IMR-90 (cell line): Measurements from ENCODE around the gene ZYG11A. TPM values are rescaled to one million over a fixed set of nuclear protein-coding genes. Genes with fewer than 3 reads are reported as not detected.
"Not testable (repeated sequence)": the region's sequence is repeated elsewhere in the genome, so short reads cannot be mapped to it uniquely, and the experiment has no call there.

ENCODE experiments used
- ATAC-seq: fragments of 200-7000 bp; cut with Tn5 transposase; 2 replicates; pipeline ENCODE4 v1.9.1; 2020; ENCODE audit warnings: low read depth, mild to moderate bottlenecking, moderate library complexity
- BruUV-seq: library from RNA; stranded (reverse); fragments of 400-500 nt; replicated peaks from 2 replicates; lab custom pipeline; 2021; lab: Mats Ljungman, UMichigan
- CTCF ChIA-PET: fragments of 300-600 bp; formaldehyde crosslinking; extraction: SDS; loops from one replicate; lab custom pipeline; 2021; ENCODE audit warnings: antibody characterized with exemption; lab: Yijun Ruan, JAX
- POLR2A ChIA-PET: fragments of 300-600 bp; sonication (Branson Sonifier 250); formaldehyde crosslinking; loops from one replicate; lab custom pipeline; 2022; ENCODE audit warnings: antibody characterized with exemption; ENCODE audit not compliant: unreplicated experiment; lab: Charles Lee
- DNase-seq: peaks from one replicate; pipeline ENCODE4 v3.0.0; 2013
- H2AFZ ChIP-seq: replicated peaks from 2 replicates; pipeline ENCODE3; 2013; ENCODE audit warnings: low read length, mild to moderate bottlenecking; ENCODE audit not compliant: poor library complexity
- H2AK5ac ChIP-seq: 2 replicates; pipeline ENCODE4 v1.6.1; 2013; ENCODE audit warnings: low read depth, low read length, inconsistent platforms
- H2AK9ac ChIP-seq: replicated peaks from 2 replicates; pipeline ENCODE3; 2013; ENCODE audit warnings: mild to moderate bottlenecking, low read depth, low read length, moderate library complexity; ENCODE audit not compliant: poor library complexity
- H2BK120ac ChIP-seq: 2 replicates; pipeline ENCODE4 v1.6.1; 2013; ENCODE audit warnings: low read depth, low read length, inconsistent platforms
- H2BK15ac ChIP-seq: 3 replicates; pipeline ENCODE4 v1.6.1; 2013; ENCODE audit warnings: low read depth, low read length, inconsistent platforms
- H2BK20ac ChIP-seq: 2 replicates; pipeline ENCODE4 v1.6.1; 2013; ENCODE audit warnings: low read depth, mild to moderate bottlenecking, inconsistent platforms, low read length, moderate library complexity
- H2BK5ac ChIP-seq: 2 replicates; pipeline ENCODE4 v1.6.1; 2013; ENCODE audit warnings: mild to moderate bottlenecking, low read depth, low read length, inconsistent platforms; ENCODE audit not compliant: poor library complexity, severe bottlenecking
- H3K14ac ChIP-seq: replicated peaks from 2 replicates; pipeline ENCODE4 v1.6.1; 2013; ENCODE audit warnings: low read depth, low read length, inconsistent platforms
- H3K18ac ChIP-seq: 2 replicates; pipeline ENCODE4 v1.6.1; 2013; ENCODE audit warnings: low read depth, low read length, control low read depth
- H3K23ac ChIP-seq: 2 replicates; pipeline ENCODE4 v1.6.1; 2013; ENCODE audit warnings: low read depth, low read length, inconsistent platforms
- H3K27ac ChIP-seq: 2 replicates; pipeline ENCODE4 v1.5.1; 2013; ENCODE audit warnings: mild to moderate bottlenecking, control low read depth, low read length; ENCODE audit not compliant: insufficient read depth
- H3K27me3 ChIP-seq: 2 replicates; pipeline ENCODE4 v1.6.1; 2013; ENCODE audit warnings: low read length; ENCODE audit not compliant: control insufficient read depth, insufficient read depth
- H3K36me3 ChIP-seq: 2 replicates; pipeline ENCODE4 v1.6.1; 2013; ENCODE audit warnings: low read length, mixed read lengths; ENCODE audit not compliant: control insufficient read depth, insufficient read depth
- H3K4ac ChIP-seq: 2 replicates; pipeline ENCODE4 v1.6.1; 2013; ENCODE audit warnings: low read depth, low read length, inconsistent platforms
- H3K4me1 ChIP-seq: 2 replicates; pipeline ENCODE4 v1.6.1; 2013; ENCODE audit warnings: low read length, mixed read lengths; ENCODE audit not compliant: control insufficient read depth, insufficient read depth
- H3K4me2 ChIP-seq: 2 replicates; pipeline ENCODE4 v1.6.1; 2013; ENCODE audit warnings: low read depth, mild to moderate bottlenecking, control low read depth, low read length, moderate library complexity
- H3K4me3 ChIP-seq: 2 replicates; pipeline ENCODE4 v1.5.1; 2013; ENCODE audit warnings: low read depth, mild to moderate bottlenecking, control low read depth, low read length, moderate library complexity; ENCODE audit not compliant: insufficient read depth
- H3K56ac ChIP-seq: 2 replicates; pipeline ENCODE4 v1.6.1; 2013; ENCODE audit warnings: low read length, inconsistent platforms; ENCODE audit not compliant: insufficient read depth; ENCODE audit errors: extremely low read depth
- H3K79me1 ChIP-seq, 2 experiments: 2 replicates each; pipeline ENCODE4 v1.6.1; 2013; ENCODE audit warnings: low read length in 2 of 2, inconsistent platforms in 1 of 2, low read depth in 1 of 2
- H3K9ac ChIP-seq: 2 replicates; pipeline ENCODE4 v1.6.1; 2013; ENCODE audit warnings: low read depth, low read length, control low read depth
- H3K9me1 ChIP-seq: 2 replicates; pipeline ENCODE4 v1.6.1; 2013; ENCODE audit warnings: low read length, inconsistent platforms; ENCODE audit not compliant: insufficient read depth
- H3K9me3 ChIP-seq: 2 replicates; pipeline ENCODE4 v1.6.1; 2013; ENCODE audit warnings: low read length; ENCODE audit not compliant: control insufficient read depth, insufficient read depth
- H4K20me1 ChIP-seq: 2 replicates; pipeline ENCODE4 v1.6.1; 2013; ENCODE audit warnings: low read length, inconsistent platforms; ENCODE audit not compliant: insufficient read depth
- H4K5ac ChIP-seq: 2 replicates; pipeline ENCODE4 v1.6.1; 2013; ENCODE audit warnings: mild to moderate bottlenecking, low read depth, low read length, control low read depth
- H4K8ac ChIP-seq, 2 experiments: 2 replicates each; pipeline ENCODE4 v1.6.1; 2013; ENCODE audit warnings: low read depth in 2 of 2, low read length in 2 of 2, control low read depth in 1 of 2, inconsistent platforms in 1 of 2
- H4K91ac ChIP-seq: 2 replicates; pipeline ENCODE4 v1.6.1; 2013; ENCODE audit warnings: low read depth, low read length, inconsistent platforms; ENCODE audit not compliant: insufficient read depth
- BHLHE40 ChIP-seq: fragments of 150-350 bp; IDR thresholded peaks from 2 replicates; pipeline ENCODE4 v1.6.1; 2016; ENCODE audit warnings: mild to moderate bottlenecking, low read depth, low read length
- CHD1 ChIP-seq: IDR thresholded peaks from 2 replicates; pipeline ENCODE4 v1.6.1; 2012; ENCODE audit warnings: low read depth, low read length, improper control_type of control experiment
- MAFK ChIP-seq: IDR thresholded peaks from 2 replicates; pipeline ENCODE4 v1.6.1; 2012; ENCODE audit warnings: low read depth, low read length, improper control_type of control experiment
- NFE2L2 ChIP-seq: fragments of 150-350 bp; IDR thresholded peaks from 2 replicates; pipeline ENCODE4 v1.6.1; 2016; ENCODE audit warnings: low read depth, mild to moderate bottlenecking, low read length
- RFX5 ChIP-seq: IDR thresholded peaks from 2 replicates; pipeline ENCODE4 v1.8.0; 2012; ENCODE audit warnings: low read depth, mild to moderate bottlenecking, low read length, moderate library complexity
- SMC3 ChIP-seq: fragments of 150-350 bp; IDR thresholded peaks from 2 replicates; pipeline ENCODE4 v1.6.1; 2016; ENCODE audit warnings: low read depth, mild to moderate bottlenecking, antibody characterized with exemption, low read length, moderate library complexity
- WGBS, 2 experiments: methylation state at CpG; one replicate each; pipeline versions ENCODE4 v1.1.5 to v1.1.7; 2013; ENCODE audit warnings: missing lambda C conversion rate in 2 of 2; ENCODE audit not compliant: insufficient read length in 1 of 2; ENCODE audit errors: extremely low coverage in 2 of 2; 5-methylcytosine and 5-hydroxymethylcytosine counted together
- dilution Hi-C: fragments of 300-500 bp; cut with HindIII; formaldehyde crosslinking; loops from one replicate; pipeline ENCODE4 v1.14.3; 2018; ENCODE audit warnings: low sequenced_read_pairs; ENCODE audit not compliant: unreplicated experiment
- in situ Hi-C: fragments of 300-500 bp; cut with MboI; formaldehyde crosslinking; loops from 3 replicates; pipeline ENCODE4 v1.14.3; 2019; ENCODE audit warnings: low sequenced_read_pairs, inconsistent platforms, mixed read lengths
- intact Hi-C: fragments of 100-400 bp; cut with micrococcal nuclease; formaldehyde crosslinking; loops from 2 replicates; pipeline ENCODE4 v1.10.0; 2022
- polyA plus RNA-seq, 3 experiments: library from polyadenylated mRNA; depleted of rRNA; stranded (reverse); fragments of >200 nt; gene quantifications; 2 replicates each; pipeline ENCODE4 v1.2.3, GENCODE V29; 2012; ENCODE audit warnings: low replicate concordance in 1 of 3
- total RNA-seq: library from RNA; depleted of rRNA; stranded (reverse); fragments of >200 nt; gene quantifications from 2 replicates; pipeline ENCODE4 v1.2.3, GENCODE V29; 2012
- TF ChIP-seq, protein P1 (sequence below): conservative IDR thresholded peaks from 2 replicates; pipeline ENCODE4 v1.5.1; 2012; ENCODE audit warnings: mild to moderate bottlenecking, low read depth, low read length, improper control_type of control experiment

ZYG11A gene
- total and polyA plus RNA-seq, 2 of the 4 experiments (the other 2 are of a cell fraction) = 0.63 to 2.0 TPM

- Histone ChIP-seq H3K79me1 (no peaks in the 10 kb centered on the region), H2AFZ (no peak overlapping the region), H3K36me3 (no peaks in the 10 kb centered on the region), H3K9me3 (no peaks in the 10 kb centered on the region), H3K4me1 (no peaks in the 10 kb centered on the region), H4K5ac (no peak overlapping the region), H2BK20ac (no peak overlapping the region), H4K91ac (no peak overlapping the region), H3K14ac (no peak overlapping the region), H3K4me3 (no peak overlapping the region), H3K27me3 (no peaks in the 10 kb centered on the region), H3K9ac (no peak overlapping the region), H4K8ac (no peak overlapping the region), H3K27ac (no peak overlapping the region), H2AK9ac (no peak overlapping the region), H2BK5ac (no peak overlapping the region), H2AK5ac (no peak overlapping the region), H3K18ac (no peak overlapping the region), H3K4me2 (no peak overlapping the region), H4K20me1 (no peaks in the 10 kb centered on the region), H2BK15ac (no peak overlapping the region), H2BK120ac (no peak overlapping the region), H3K56ac (no peak overlapping the region), H3K4ac (no peak overlapping the region), H3K9me1 (no peaks in the 10 kb centered on the region), H3K23ac (no peak overlapping the region)
- in situ Hi-C loops = no loop called here
- no peak for ATAC-seq
- ChIA-PET CTCF (no interaction called here), POLR2A (no interaction called here)
- intact Hi-C loops = no loop called here
- no TSS peak for BruUV-seq
- WGBS, 2 experiments = no CpG with 5 or more reads among the region's 3 CpGs
- dilution Hi-C loops = no loop called here
- TF ChIP-seq RFX5 (no peak), SMC3 (no peak), MAFK (no peak), BHLHE40 (no peak), NFE2L2 (no peak), CHD1 (no peak)
- TF ChIP-seq, protein P1, sequence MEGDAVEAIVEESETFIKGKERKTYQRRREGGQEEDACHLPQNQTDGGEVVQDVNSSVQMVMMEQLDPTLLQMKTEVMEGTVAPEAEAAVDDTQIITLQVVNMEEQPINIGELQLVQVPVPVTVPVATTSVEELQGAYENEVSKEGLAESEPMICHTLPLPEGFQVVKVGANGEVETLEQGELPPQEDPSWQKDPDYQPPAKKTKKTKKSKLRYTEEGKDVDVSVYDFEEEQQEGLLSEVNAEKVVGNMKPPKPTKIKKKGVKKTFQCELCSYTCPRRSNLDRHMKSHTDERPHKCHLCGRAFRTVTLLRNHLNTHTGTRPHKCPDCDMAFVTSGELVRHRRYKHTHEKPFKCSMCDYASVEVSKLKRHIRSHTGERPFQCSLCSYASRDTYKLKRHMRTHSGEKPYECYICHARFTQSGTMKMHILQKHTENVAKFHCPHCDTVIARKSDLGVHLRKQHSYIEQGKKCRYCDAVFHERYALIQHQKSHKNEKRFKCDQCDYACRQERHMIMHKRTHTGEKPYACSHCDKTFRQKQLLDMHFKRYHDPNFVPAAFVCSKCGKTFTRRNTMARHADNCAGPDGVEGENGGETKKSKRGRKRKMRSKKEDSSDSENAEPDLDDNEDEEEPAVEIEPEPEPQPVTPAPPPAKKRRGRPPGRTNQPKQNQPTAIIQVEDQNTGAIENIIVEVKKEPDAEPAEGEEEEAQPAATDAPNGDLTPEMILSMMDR = no peak
- DNase-seq = no peak
These were observed 6.5 kb upstream of the ZYG11A start for GRCh38 chr1:52836035-52836434.

DNA sequence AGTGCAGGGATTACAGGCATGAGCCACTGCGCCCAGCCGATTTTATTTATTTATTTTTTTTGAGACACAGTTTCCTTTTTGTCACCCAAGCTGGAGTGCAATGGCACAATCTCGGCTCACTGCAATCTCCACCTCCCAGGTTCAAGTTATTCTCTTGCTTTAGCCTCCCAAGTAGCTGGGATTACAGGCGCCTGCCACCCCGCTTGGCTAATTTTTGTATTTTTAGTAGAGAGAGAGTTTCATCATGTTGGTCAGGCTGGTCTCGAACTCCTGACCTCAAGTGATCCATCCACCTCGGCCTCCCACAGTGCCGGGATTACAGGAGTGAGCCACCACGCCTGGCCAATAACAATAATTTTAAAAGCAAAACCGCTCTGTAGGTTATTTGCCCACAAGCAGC lies 3.4 kb upstream of the ZYG11A start:
- intact Hi-C loops, H3K18ac ChIP-seq, H4K8ac ChIP-seq, in situ Hi-C loops, H2AK9ac ChIP-seq, H3K9ac ChIP-seq, H3K4me1 ChIP-seq, H4K20me1 ChIP-seq, H2BK20ac ChIP-seq, H3K27me3 ChIP-seq, POLR2A ChIA-PET, CTCF ChIA-PET, ATAC-seq, H2BK5ac ChIP-seq, DNase-seq, H3K9me1 ChIP-seq, H3K14ac ChIP-seq, H3K4me3 ChIP-seq, H3K4me2 ChIP-seq, H3K27ac ChIP-seq, H3K79me1 ChIP-seq, H2BK120ac ChIP-seq, H4K91ac ChIP-seq, H3K23ac ChIP-seq, H3K56ac ChIP-seq, H3K4ac ChIP-seq, H4K5ac ChIP-seq, H3K36me3 ChIP-seq, H2AK5ac ChIP-seq, H2AFZ ChIP-seq, H3K9me3 ChIP-seq, H2BK15ac ChIP-seq, BruUV-seq, dilution Hi-C loops: not testable (repeated sequence)
- WGBS, 2 experiments = 83% methylated on average over 5 of the region's 10 CpGs; no CpG with 5 or more reads in 1 of the 2 experiments
